Activated CD8-positive, alpha-beta memory T cell treated with anti-CD3 and anti-CD28 coated beads for 1 hour (primary cell): Measurements from ENCODE around the gene CERKL.

Experiments used
- DNase-seq, 2 donors: peaks; one replicate each; pipeline ENCODE4 v3.0.0-alpha.2; 2020; ENCODE audit warnings: low read depth in 1 of 2; ENCODE audit errors: extremely low read depth in 1 of 2

The CERKL gene

DNA sequence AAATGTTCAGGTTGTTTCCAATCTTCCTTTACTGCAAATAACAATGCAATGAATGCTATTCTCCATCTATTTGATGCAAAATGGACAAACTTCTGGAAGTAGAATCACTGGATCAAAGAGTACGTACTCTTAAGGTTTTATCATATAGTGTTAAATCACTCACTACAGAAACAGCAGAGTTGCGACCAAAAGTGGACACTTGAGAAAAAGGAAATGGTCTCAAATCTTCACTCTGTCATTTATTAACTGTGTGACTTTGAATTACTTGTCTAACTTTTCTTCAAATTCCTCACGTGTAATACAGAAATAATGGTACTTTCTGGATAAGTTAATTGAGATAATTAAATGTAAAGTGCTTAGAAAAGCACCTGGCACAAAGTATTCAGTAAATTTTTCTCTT is 78.1 kb downstream of the CERKL start:
- DNase-seq: no peak

DNA sequence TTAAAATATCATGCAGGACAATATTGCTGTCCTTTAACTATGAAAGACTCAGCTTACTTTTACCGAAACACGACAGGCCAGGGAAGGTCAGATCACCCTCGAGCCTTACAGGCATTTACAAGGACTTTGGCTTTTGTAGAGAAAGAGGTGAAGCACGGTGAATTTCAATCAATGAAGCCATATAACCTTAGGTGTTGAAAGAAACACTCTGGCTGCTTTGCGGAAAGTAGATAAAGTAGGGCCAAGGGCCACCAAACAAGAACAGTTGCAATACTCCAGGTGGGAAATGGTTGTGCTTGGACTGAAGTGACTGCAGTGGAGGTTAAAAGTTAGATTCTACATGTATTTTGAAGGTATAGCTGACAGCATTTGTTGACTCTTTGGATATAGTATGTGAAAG is 80.5 kb downstream of the CERKL start:
- no peak for DNase-seq

- no peak for DNase-seq
Observed at GRCh38 chr2:181575650-181576025, 81.3 kb downstream of the CERKL start.

GRCh38 chr2:181575024-181575649 is 81.8 kb downstream of the CERKL start:
- no peak for DNase-seq

- no peak for DNase-seq
Observed at GRCh38 chr2:181574321-181574720, 82.6 kb downstream of the CERKL start.

DNA sequence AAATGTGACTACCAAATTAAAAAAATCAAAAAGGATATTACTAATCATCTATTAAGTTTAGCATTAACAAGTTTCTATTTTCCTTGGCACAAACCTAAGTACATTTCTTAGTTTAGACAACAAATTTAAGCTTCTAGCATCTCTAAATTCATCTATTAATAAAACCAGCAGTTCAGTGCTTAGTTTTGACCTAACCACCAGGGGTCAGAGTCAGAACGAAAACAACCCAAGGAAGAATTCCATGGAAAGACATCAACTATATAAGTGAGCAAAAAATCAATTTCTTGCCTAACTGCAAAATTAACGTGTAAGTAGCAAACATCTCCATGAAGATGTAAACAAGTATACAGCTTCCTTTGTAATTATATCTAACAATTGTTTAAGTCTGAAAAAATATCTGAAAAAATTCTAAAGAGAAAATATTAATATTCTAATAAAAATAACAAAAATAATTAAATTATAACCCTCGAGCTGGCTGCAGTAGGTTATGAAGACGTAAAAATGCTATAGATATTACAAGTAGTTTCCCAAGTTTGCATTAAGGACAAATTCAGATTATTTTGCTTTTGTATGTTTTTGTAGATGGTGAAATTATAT is 83.7 kb downstream of the CERKL start:
- DNase-seq: no peak

GRCh38 chr2:181570833-181571661 is 85.9 kb downstream of the CERKL start:
- DNase-seq: no peak

GRCh38 chr2:181570059-181570458 is 86.8 kb downstream of the CERKL start:
- no peak for DNase-seq

DNA sequence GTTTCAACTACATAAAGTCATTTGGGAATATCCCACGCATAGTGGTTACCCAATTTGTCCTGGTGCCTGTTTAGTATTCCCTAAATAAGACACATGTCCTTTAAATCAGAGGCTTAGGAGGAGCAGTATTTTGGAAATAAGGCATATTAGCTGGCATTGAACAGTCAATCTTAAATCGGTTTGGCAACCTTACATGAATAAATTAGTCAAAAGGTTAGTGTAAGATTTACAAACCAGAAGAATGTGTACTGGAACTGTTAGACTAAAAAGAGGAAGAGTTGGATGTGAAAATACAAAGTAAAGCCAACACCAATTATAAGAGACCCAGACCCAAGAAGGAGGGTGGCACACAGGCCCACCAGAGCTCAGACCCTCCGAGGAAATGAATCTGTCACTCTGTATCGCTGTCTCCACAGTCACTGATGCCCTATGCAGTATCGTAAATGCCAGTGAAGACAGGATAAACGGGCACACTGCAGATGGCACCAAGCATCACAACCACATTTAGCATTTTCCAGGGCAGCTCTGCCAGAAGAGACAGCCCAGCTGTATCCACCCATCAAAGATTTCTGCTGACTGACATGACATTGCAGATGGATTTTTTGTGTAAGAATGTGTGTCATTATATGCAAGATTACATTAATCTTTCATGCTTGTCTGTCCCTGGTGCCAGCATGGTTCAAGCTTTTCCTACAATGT is 90.4 kb downstream of the CERKL start:
- DNase-seq: no peak

DNA sequence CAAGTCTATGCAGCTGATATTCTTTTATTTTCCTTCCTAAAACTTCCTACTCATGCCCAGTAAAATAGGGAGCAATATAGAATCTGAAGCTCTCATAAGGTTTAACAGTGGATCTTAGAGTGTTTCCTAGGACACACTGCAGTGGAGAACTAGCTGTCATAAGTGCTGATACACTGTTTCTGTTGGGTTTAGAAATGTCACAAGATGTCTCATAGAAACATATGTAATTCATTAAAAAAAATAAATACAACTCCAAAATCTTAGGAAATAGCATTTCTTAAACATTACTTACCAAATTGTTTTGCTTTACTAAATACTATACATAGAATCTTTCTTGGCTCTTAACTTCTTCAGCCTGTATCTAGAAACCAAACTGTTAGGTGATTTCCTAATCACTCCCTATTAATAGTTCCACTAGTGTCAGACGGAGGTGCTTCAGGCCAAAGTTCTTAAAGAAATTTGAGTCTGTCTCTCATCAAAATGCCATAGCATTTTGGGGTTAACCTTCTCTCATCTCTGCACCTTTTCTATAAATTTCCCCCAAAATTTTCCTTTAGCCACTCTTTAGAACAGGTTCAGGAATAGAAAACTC is 93.7 kb downstream of the CERKL start:
- no peak for DNase-seq

GRCh38 chr2:181558371-181558770 is 98.5 kb downstream of the CERKL start:
- no peak for DNase-seq

- no peak for DNase-seq
Observed at GRCh38 chr2:181554061-181554830, 102.7 kb downstream of the CERKL start.

- no peak for DNase-seq
Observed at GRCh38 chr2:181553244-181553643, 103.7 kb downstream of the CERKL start.

- DNase-seq: no peak
Observed at GRCh38 chr2:181552808-181553207, 104.1 kb downstream of the CERKL start.

DNA sequence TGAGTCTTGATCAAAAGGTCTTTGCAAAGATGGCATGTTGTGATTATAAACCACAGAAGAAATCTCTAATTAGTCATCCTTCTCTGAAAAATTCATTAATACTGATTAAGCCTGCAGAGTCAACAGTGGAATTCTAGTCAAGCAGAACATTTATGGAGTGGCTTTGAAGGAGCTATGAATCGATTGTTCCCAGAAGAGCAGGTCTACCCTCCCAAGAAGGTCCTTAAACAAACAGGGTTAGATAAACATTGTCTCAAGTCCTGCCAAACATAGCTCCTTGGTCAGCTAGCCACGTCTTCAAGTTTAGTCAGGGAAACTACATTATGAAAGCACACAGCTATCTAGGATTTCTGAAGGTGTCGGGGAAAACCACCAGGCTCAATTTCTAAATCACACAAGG is 110.8 kb downstream of the CERKL start:
- no peak for DNase-seq

GRCh38 chr2:181542170-181542569 is 114.7 kb downstream of the CERKL start:
- no peak for DNase-seq

DNA sequence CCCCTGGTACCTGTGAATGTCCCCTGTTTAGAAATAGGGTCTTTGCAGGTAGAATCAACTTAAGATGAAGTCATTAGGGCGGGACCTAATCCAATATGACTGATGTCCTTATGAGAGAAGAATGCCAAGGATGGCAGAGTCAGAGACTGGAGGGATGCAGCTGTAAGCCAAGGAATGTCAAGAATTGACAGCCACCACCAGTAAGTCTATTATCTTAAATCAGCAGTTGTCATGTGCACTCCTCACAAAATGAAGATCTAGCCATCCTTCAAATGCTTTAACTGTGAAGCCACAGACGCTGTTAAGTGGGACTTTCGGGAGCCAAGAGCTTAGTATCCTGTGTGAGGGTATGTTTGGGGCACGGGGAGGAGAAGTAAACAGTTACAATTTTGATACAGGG is 116.5 kb downstream of the CERKL start:
- no peak for DNase-seq

DNA sequence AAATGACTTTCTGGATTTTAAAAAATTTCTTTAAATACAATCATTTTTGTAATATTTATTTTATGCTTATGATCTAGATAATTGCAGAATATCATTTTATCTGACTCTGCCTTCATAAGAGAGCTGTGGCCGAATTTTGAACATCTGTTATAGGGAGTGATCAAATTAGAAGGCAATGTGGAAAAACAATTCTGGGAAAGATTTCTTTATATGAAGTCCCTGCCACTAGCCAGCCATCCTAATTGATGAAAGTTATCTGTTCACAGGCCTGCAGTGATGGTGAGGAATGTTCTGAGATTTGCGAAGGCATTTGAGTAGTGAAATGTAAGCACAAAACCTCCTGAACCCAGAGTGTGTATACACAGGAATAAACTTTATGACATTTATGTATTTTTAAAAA is 120.2 kb downstream of the CERKL start:
- no peak for DNase-seq

- DNase-seq: no peak
Observed at GRCh38 chr2:181528441-181528840, 128.5 kb downstream of the CERKL start.

DNA sequence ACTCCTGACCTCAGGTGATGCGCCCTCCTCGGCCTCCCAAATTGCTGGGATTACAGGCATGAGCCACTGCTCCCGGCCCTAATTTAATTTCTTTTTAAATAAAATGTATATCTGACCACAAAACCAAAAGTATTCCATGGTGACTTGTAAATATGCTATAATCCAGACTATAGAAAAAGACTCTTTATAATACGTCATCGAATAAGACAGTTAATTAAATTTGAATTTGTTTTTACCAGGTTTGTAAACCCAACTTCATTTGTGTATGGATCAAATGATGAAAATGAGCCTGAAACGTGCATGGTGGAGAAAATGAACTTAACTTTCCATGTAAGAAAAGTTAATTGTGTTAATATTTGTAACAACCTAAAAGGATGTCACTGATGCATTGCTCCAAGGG is 129.8 kb downstream of the CERKL start:
- no peak for DNase-seq
